HS-27A (cell line): ENCODE data around the gene KLHL42.
"Not testable (repeated sequence)": the region's sequence is repeated elsewhere in the genome, so short reads cannot be mapped to it uniquely, and the experiment has no call there.

Experiments used
- DNase-seq: peaks from one replicate; pipeline ENCODE4 v3.0.0-alpha.2; 2012; ENCODE audit warnings: low read depth, missing footprints

The KLHL42 gene

DNA sequence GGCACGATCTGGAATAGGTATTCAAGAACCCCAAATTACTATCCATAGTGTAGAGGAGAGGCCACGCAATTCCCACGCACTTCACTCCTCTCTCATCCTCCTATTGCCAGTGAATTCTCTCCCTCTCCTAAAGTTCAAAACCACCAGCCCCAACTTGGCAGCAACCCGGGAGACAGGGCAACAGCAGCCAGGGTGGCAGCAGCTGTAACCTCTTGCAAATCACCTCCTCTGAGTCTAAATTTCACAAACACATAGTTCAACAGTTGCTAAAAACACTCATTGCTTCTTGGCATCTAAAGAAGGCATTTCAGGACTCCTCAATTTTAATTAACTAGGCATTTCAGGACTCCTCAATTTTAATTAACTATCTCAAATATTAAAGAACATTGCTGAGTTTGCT lies 37.7 kb downstream of the KLHL42 start:
- DNase-seq, result no peak

DNA sequence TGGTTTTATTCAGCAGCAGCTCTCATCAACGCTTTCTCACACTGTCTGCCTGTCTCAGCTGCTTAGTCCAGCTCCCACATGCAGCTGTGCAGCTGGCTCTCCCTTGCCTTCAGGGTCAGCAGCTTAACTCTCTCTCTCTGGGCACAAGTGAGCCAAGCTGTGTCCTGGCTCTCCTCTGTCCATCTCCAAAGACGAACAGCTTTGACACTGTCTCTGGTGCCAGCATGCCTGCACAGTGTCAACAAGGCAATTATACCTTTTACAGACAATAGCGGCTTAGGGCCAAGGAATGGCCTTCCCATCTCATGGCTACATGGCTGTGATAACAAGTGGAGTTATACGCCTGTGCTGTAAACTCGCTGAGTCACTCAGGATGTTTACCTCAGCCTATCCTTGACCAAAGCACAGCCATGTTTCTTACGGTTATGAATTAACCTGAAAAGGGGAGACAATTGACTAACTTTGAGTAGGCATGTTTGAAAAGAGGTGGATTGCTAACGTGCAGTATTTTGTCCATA lies 38.4 kb downstream of the KLHL42 start:
- no peak for DNase-seq

DNA sequence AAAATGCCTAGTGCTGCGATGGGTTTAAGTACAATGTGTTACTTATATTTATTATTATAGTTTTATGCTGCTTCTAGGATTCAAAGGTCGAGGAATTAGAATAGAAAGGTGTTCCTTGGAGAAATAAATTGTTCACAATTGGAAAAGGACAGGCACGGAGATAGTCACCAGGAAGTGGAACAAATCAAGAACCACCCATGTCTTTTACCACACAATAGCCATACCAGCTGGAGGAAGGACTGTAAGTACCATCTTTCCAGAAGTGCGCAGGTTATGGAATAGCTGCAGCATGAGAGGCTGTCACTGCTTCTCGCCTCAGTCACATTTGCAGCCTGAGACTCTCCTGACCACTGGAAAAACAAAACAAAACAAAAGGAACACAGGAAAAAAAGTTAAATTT lies 40.5 kb downstream of the KLHL42 start:
- DNase-seq, result no peak

DNA sequence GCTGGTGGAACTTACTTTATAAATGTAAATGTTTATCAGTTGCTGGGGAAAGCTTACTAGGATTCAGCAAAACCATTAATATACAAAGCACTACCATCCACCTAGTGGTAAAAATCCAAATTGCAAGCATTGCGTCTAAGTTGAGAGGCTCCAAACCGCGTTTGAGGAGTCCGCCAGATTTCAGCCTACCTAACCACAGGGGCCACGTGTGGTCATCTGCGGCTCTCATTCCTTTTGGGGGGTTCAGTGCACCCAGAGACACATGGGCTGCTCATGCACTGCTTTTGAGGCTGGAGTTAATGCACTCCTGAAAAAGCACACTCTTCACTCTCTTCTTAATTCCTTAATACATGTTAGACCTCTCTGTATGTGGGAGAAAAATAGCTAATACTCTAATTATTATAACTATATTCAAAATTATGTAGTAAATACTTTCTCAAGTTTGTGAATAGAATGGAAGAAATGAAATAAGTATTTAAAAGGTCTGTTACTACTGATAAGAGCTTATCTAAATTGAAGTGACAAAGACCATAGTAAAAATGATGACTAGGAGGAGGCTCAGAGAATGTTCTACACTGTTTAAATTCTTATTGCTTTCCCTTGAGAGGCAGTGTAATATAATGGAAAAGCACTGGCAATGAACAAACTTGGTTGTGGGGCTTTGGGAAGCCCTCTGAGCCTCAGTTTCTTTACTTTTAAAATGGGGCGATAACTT lies 41.4 kb downstream of the KLHL42 start:
- peak; percentile 88 for DNase-seq

DNA sequence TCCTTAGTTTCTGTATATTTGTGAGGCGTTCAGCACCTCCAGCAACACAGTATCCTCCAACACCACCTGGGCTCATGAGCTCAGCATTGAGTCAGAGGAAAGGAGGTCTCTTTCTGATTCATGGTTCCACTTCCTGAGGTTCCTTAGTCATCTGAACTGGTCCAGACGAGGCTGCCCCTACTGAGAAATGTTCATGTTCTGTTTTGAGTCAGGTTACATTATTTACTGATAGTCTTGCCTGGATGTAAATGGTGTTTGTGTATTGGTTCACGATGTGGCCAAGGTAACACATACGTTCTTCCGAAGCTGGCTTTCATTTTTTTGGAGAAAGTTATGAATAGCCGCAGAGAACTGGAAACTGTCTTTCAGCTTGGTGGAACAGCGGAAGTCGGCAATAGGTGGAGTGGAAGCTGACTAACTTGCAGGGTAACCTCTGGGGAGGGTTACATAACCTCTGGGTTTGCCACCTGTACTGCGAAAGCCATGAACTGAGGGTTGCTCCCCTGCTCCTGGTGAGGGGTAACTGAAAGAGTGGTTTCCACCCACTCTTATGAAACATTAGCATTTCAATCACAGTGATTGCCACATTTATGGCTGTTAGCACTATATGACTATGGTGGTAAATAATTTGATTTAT lies 42.2 kb downstream of the KLHL42 start:
- DNase-seq, result peak; percentile 68

DNA sequence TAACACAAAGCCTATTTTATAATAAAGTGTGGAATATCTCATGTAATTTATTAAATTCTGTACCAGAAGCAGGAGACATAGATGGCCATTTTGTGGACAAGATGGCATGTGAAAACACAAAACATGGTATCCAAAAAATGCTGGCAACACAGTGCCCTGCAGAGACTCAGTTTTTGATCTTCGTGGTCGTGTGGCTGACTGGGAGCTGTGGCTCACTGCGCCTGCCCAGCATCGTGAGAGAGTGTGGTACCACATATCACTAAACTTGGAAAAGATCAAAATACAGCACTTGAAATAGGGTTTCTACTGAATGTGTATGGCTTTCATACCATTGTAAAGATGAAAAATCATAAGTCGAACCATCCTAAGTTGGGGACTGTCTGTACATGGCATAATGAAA lies 43.0 kb downstream of the KLHL42 start:
- DNase-seq, result no peak

DNA sequence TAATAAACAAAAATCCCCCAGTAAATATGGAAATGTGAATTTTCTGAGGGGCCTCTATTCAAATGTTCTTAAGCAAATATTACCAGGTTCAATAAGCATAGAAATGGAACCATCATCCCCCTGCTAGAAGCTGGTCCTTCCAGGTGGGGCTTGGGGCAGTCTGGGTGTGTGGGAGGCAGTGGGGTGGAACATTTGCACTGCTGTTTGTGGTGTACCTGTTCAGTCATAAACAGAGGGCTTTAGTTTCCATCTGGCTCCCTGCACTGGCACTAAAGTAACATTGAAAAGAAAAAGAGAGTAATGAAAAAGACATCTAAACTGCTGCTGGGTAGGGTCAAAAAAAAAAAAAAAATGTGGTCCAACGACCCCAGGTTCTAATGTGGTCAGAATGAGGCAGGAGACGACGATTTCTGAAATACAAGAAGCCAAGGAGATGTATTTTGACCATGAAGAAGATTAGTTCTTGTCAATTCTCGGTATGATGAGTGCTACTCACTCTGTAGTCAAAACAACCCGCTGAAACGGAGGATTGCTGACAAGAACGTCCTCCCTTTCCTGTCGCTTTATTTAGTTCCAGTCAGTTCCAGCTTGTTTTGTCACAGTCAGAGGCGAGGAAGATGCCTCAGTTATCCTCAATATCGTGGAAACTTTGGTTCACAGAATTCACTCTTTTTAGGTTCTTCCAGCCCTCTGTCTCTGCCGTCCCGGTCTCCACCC lies 44.3 kb downstream of the KLHL42 start:
- DNase-seq, result no peak

DNA sequence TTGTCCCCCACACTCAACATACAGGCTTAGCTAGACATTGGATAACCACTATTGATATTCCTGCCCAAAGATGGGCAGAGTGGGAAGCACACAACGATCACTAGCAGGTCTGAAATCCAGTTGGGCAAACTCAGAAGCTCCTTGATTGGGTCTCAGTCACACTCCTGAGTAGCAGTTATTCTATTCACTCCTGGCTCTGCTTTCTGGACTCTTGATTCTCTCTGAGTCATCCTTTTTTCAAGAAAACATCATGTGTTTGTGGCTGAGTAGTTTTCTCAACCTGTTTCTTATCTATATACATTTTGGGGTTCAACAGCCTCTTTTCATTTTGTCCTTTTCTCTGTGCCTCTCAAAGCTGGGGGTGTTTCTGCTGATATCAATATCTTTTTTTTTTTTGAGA lies 46.0 kb downstream of the KLHL42 start:
- no peak for DNase-seq

DNA sequence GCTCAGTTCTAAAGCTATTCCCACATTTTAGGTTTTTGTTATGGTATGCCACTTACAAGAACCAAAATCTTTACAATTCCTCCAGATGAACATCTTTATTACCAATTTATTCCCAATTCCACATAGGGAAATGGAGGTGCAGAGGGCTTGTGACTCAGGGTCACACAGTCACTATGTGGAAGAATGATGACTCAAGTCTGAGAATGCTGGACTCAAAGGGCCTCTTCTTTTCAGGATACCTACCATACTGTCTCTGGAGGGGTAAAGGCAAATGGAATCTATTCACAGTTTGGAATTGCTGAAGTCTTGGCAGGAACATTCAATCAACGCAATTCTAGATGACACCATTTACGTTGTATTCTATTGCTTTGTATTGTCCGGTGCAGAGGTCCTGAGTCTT lies 48.2 kb downstream of the KLHL42 start:
- DNase-seq, result peak; percentile 33

DNA sequence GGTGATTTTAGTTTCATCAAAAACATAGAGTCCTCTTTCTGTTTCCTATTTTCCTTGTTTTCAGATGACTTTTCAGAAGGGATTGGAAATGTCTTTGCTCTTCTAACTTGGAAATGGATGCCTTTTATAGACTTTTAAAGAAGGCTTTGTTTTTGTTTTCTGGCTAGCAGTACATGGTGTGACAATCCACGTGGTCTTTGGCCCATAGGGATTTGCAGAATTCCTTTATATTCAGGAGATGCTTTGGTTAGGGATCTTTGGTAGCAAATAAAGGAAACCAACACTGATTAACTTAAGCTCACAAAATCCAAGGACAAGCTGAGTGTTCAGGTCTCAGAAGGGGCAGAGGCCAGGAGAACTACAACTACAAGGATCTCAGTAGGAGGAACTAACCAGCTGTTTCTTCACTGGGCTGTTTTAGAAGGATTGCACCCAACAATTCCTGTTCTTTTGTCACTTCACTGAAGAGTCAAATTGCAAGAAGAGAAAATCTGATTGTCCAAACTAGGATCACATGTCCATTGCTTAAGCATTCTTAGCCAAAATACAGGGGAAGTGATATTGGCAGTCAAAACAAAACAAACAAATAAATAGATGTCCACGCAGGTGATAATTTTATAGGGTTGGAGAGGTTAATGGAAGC lies 58.6 kb downstream of the KLHL42 start:
- DNase-seq, result no peak

DNA sequence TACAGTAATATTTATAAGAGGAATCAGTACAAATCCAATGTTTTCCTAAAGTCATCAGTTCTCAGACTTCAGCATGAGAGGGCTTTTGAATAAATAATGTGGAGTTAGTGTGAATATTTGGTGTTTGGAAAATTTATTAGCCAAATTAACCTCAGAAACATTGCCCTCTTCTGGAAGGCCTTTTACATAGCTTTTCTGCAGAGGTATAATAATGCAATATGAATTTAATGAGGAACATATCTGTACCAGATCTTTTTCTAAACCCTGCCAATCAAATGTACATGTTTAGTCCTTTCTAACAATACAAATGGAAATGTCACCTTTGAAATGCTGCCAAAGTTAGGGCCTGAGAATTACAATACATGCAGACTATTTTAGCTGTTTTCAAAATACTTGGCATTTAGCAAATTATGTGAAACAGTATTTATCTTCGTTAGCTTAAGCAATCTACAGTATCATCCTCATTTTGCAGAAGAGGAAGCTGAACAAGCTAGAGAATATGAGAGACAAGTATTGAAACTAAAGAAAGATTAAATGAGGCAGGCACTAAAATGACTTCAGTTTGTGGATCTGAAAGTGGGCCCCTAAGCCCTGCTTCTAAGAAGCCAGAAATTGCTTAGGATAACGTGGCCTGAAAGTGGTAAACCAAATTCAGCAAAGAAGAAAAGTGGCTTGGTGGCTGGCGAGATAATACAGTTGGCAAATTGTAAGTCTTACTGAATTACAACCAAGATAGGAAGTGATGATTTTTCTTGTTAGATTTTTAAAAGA lies 60.4 kb downstream of the KLHL42 start:
- DNase-seq, result no peak

DNA sequence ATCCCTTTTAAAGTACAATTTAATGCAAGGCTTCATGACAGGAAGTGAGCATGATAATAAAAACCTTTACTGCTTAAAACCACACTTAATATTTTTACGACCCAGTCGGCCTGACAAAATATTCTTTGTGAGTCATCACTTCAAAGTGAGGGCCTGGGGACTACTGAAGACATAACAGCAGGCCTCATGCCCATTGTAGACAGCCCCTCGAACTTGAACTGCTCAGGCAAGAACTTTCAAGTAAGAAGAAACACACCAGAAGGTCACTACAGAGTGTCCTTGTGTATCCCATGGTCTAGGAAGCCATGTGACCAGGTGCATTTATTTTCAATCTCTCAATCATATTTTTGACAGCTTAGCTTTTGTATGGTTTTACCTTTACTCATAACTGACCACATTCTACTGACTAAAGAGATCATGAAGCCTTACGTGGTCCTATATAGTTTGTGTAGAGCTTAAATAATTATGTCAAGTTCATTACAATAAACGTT lies 61.4 kb downstream of the KLHL42 start:
- DNase-seq, result no peak

DNA sequence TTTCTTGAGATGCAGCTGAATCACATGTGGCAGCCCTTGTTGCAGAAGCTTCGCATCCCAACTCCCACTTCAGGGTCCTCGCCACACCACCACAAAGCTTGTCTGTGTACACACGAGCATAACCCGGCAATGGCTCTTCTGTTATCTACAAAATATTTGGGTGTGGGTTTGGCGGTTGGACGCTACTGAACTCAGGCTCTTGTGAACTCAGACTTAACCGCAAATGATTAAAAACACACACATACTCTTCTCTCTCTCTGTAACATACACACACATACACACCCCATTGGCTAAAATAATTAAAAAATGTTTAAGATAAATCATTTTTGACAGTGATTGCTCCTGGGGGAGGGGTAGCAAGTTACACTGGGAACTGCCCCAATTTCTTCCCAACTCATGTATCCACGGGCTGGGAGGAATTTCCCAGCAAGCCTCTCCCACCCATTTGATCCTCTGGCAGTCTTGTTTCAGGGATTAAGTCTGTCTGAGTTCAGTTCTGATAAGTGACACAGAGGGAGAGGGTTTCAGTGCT lies 63.7 kb downstream of the KLHL42 start:
- no peak for DNase-seq

DNA sequence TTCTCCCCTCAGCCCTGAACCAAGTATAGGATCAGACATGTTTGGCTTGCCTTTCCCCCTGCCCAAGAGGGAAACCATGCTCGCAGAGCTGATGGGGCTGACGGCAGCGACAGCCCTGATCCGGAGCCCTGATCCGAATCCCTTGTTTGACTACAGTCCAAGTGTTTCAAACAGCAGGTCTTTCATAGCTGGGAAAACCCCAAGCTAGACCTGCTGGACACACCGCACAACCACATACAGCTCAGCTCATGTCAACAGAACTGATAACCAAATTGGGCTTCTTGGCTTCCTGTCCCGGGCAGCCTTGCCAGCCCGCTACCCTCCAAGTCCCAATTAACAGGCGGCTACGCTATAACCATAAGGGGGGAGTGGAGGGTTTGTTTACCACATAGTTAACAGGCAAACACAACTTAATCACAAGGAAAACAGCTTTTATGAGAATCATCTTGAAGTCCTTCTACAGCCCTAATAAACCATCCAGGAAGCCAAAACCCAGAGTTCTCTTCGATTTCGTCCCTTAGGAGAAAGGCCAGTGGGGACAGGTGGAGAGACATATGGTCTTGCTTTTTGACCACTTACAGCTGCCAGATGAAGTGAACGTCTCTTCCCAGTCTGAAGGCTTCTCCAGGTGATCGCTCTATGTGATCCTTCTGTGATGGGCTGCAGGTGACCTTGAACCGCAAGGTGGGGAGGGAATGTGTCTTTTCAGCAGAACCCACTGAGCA lies 64.5 kb downstream of the KLHL42 start:
- no peak for DNase-seq

DNA sequence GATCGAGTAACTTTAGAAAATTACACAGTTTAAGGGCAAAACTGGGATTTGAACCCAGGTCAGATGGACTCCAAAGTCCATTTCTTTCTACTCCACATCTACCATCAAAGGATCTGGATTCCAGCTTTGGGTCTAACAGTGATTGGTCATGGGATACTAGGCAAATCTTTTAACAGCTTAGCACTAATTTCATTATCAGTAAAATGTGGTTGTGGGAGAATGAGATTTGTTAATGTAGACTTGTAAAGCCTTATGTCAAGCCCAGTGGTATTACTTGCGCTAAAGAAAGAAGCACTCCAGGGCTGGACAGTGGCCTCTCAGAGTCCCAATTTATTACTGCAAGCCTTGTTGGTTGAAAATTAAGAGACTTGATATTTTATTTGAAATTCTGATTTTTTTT lies 65.2 kb downstream of the KLHL42 start:
- DNase-seq, result no peak

DNA sequence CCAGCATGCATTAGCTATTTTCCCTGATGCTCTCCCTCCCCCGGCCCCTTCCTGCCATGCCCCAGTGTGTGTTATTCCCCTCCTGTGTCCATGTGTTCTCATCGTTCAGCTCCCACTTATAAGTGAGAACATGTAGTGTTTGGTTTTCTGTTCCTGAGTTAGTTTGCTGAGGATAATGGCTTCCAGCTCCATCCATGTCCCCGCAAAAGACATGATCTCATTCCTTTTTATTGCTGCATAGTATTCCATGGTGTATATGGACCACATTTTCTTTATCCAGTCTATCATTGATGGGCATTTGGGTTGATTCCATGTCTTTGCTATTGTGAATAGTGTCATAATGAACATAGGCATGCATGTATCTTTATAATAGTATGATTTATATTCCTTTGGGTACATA lies 65.7 kb downstream of the KLHL42 start:
- not testable (repeated sequence) for DNase-seq

DNA sequence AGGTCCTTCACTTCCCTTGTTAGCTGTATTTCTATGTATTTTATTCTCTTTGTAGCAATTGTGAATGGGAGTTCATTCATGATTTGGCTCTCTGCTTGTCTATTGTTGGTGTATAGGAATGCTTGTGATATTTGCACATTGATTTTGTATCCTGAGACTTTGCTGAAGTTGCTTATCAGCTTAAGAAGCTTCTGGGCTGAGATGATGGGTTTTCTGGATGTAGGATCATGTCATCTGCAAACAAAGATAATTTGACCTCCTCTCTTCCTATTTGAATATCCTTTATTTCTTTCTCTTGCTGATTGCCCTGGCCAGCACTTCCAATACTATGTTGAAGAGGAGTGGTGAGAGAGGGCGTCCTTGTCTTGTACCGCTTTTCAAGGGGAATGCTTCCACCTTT lies 67.3 kb downstream of the KLHL42 start:
- DNase-seq, result not testable (repeated sequence)

DNA sequence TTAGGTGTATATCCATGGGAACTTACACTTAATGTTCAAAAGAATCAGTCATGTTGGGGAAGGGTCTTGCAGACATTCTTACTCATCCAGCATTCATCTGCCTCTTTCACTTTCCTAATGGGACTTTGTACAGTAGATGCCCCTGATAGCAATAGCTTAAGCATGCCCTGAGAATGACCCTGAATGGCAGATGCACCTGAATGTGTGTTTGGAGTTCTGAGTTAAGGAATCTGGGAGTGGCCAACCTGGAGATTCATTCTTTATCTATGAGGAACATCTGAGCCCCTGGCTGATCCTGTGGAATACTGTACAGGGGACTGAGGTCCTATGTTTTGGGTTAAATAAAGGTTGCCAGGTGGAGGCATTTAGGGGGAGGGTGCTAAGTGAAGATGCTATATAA lies 71.3 kb downstream of the KLHL42 start:
- DNase-seq, result no peak

DNA sequence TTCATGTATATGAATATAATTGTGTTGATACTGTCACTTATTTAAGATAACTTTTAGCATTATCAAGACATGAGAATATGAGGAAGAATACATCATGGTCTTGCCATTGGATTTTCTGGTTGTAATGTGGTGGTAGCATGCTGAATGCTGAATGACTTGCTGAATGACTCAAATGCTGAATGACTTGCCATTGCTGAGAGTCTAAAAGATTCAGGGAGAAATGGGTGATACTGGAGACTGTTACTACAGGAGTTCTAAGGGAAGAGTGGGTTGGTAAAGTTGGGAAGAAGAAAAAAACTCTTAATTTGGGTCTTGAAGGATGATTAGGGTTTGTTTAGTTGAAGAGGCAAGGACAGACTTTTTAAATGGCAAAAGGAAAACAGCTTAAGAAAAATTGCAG lies 72.1 kb downstream of the KLHL42 start:
- DNase-seq, result no peak
